Right lobe of liver (tissue), 4 donors: ENCODE results near the gene DPY19L1.
"Not testable (repeated sequence)": the region's sequence is repeated elsewhere in the genome, so short reads cannot be mapped to it uniquely, and the experiment has no call there.

Experiments
- POLR2A ChIP-seq: fragments of 450-650 bp; IDR thresholded peaks from one replicate; pipeline ENCODE4 v1.6.1; 2017; ENCODE audit warnings: antibody characterized with exemption, mild to moderate bottlenecking
- TF ChIP-seq, protein P1 (sequence below), 4 donors: fragments of 200-600 bp in 3 of 4; fragments of 450-650 bp in 1 of 4; IDR thresholded peaks; one replicate each; pipeline versions ENCODE4 v1.5.1 to v1.8.0; 2016 to 2022; ENCODE audit warnings: antibody characterized with exemption in 4 of 4, mild to moderate bottlenecking in 2 of 4
- donor health status: DM: no; HTN: no; CAD: no.
- donor health status: DM: no; HTN: no; CAD: no.
- donor health status: DM: no; HTN: yes; CAD: no.

DNA sequence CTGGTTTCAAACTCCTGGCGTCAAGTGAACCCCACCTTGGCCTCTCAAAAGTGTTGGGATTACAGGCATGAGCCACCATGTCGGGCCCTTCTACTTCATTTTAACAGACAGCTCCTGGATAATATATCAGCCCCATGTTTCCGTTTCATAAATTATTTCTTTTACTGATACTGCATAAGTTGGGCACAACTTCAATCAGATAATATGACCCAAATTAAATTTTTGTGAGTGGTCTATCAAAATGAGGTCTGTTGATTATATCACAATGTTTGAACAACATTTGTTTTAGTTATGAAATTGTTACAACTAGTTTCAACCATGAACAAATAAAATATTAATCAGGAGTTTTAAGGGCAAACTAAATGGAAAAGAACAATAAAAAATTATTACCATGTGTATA is 70.8 kb downstream of the DPY19L1 start:
- TF ChIP-seq, protein P1, sequence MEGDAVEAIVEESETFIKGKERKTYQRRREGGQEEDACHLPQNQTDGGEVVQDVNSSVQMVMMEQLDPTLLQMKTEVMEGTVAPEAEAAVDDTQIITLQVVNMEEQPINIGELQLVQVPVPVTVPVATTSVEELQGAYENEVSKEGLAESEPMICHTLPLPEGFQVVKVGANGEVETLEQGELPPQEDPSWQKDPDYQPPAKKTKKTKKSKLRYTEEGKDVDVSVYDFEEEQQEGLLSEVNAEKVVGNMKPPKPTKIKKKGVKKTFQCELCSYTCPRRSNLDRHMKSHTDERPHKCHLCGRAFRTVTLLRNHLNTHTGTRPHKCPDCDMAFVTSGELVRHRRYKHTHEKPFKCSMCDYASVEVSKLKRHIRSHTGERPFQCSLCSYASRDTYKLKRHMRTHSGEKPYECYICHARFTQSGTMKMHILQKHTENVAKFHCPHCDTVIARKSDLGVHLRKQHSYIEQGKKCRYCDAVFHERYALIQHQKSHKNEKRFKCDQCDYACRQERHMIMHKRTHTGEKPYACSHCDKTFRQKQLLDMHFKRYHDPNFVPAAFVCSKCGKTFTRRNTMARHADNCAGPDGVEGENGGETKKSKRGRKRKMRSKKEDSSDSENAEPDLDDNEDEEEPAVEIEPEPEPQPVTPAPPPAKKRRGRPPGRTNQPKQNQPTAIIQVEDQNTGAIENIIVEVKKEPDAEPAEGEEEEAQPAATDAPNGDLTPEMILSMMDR (IDR thresholded peaks at IDR 0.05), result not testable (repeated sequence)
- not testable (repeated sequence) for TF ChIP-seq POLR2A
